ENCODE measurements around the gene CTBP2. TPM values are rescaled to one million over a fixed set of nuclear protein-coding genes. Genes with fewer than 3 reads are reported as not detected.
A peak's percentile ranks its signal among the peaks of the same experiment; 100 is the strongest.

The CTBP2 gene
- total RNA-seq, 1 experiment from 2014 or later = 77.8 TPM

DNA sequence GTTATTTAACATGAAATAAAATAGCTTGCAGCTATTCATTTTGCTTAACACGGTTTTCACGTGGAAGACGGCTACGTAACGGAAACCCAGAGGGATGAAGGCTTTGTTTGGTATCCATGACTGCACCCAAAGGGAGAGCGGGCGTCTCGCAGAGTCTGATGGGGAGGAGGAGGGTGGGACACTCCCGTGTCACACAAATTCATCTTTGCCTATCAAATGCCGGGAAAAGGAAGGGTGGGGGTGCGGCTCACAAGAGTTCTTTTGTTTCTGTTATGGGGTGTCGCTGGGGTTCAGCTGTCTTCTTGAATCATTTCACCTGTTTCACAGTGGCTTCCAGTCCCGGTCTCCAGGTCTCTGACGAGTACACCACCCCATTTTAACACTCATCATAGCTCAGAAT is 110.0 kb downstream of the CTBP2 start:
- Histone ChIP-seq H3K4me1 (ENCODE audit: insufficient read depth, low read length, poor library complexity, severe bottlenecking) (peaks cover 46% of the 10 kb centered on the region), H3K27ac (ENCODE audit: low read depth, low read length, poor library complexity, severe bottlenecking) (no peak overlapping the region), H3K4me3 (ENCODE audit: low read depth, low read length, poor library complexity, severe bottlenecking) (no peak overlapping the region), H3K27me3 (replicated peaks; ENCODE audit: insufficient read depth, low read depth, low read length, poor library complexity) (no peaks in the 10 kb centered on the region), H3K9me3 (ENCODE audit: low read depth, low read length, poor library complexity, severe bottlenecking) (no peaks in the 10 kb centered on the region), H3K36me3 (ENCODE audit: insufficient read depth, low read length, poor library complexity, severe bottlenecking) (no peaks in the 10 kb centered on the region)
- no peak for DNase-seq (ENCODE audit: low spot score)
- CTCF ChIA-PET = no interaction called here
- TF ChIP-seq CTCF (conservative IDR thresholded peaks at IDR 0.05; ENCODE audit: low read depth, low read length) (no peak), EZH2 (IDR thresholded peaks at IDR 0.05; ENCODE audit: borderline replicate concordance, low read depth, low read length, poor library complexity, severe bottlenecking) (no peak)
- POLR2A ChIA-PET (ENCODE audit: low non-redundant PET) = no interaction called here
- intact Hi-C loops (cut with micrococcal nuclease; ENCODE audit: unreplicated experiment) = loop anchor here (10.0 kb wide), 1 partner anchor 104 kb away; no protein-coding TSS in a partner anchor
- BruUV-seq (replicated peaks) = no TSS peak

DNA sequence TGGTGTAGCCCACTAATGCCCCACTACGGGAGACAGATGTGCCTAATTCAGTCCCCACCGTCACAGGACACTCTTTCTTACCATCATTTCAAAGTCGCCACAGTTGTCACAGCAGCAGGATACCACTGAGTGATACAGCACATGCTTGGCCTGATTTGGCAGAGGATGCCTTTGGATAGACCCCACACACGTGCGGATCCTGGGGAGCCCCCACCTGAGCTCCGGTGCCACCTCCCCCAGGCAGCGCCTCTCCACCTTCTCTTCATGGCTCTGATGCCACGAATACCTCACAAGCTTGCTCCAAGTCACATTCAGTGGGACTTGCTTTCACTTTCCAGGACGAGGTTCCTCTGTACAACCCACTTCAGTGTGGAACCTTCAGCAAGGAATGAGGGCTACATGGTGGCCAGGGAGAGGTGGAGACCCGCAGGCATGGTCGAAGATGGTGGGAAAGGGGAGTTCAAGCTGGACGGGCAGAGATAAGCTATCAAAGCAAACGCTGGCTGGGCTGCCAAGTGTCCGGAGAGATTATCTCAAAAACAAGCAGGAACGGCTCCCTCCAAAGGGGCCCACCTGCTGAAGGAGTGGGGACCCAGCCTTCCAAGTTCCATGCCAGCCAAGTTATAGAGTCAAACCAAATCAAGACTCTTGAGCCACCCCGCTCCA is 111.0 kb downstream of the CTBP2 start:
- Histone ChIP-seq H3K27ac (ENCODE audit: low read depth, low read length, poor library complexity, severe bottlenecking) (no peak overlapping the region), H3K36me3 (ENCODE audit: insufficient read depth, low read length, poor library complexity, severe bottlenecking) (no peaks in the 10 kb centered on the region)

GRCh38 chr10:125048094-125048864 is 112.1 kb downstream of the CTBP2 start:
- BruUV-seq (replicated peaks) = no TSS peak
- POLR2A ChIA-PET (ENCODE audit: low non-redundant PET) = no interaction called here
- CTCF ChIA-PET = interaction anchor here (0.6 to 1.6 kb wide), 10 partner anchors 9 to 963 kb away, joined by 3 to 15 read pairs (median 4); no protein-coding TSS in a partner anchor
- H3K4me1 ChIP-seq (ENCODE audit: insufficient read depth, low read length, poor library complexity, severe bottlenecking) = peaks cover 49% of the 10 kb centered on the region
- TF ChIP-seq CTCF (conservative IDR thresholded peaks at IDR 0.05; ENCODE audit: low read depth, low read length) = peak; percentile 92
- TF ChIP-seq EZH2 (IDR thresholded peaks at IDR 0.05; ENCODE audit: borderline replicate concordance, low read depth, low read length, poor library complexity, severe bottlenecking) = no peak
- H3K4me3 ChIP-seq (ENCODE audit: low read depth, low read length, poor library complexity, severe bottlenecking) = no peak overlapping the region
- DNase-seq (ENCODE audit: low spot score) = peak; percentile 84
- H3K36me3 ChIP-seq (ENCODE audit: insufficient read depth, low read length, poor library complexity, severe bottlenecking) = no peaks in the 10 kb centered on the region
- no peaks in the 10 kb centered on the region for H3K27me3 ChIP-seq (replicated peaks; ENCODE audit: insufficient read depth, low read depth, low read length, poor library complexity)
- no peaks in the 10 kb centered on the region for H3K9me3 ChIP-seq (ENCODE audit: low read depth, low read length, poor library complexity, severe bottlenecking)
- H3K27ac ChIP-seq (ENCODE audit: low read depth, low read length, poor library complexity, severe bottlenecking) = no peak overlapping the region
- intact Hi-C loops (cut with micrococcal nuclease; ENCODE audit: unreplicated experiment) = loop anchor here (5.0 to 10.0 kb wide), 2 partner anchors 294 to 657 kb away; no protein-coding TSS in a partner anchor

More for the DNA sequence above, 111.0 kb downstream of the CTBP2 start:
- no TSS peak for BruUV-seq (replicated peaks)
- DNase-seq (ENCODE audit: low spot score) = no peak
- no peak for TF ChIP-seq EZH2 (IDR thresholded peaks at IDR 0.05; ENCODE audit: borderline replicate concordance, low read depth, low read length, poor library complexity, severe bottlenecking)
- TF ChIP-seq CTCF (conservative IDR thresholded peaks at IDR 0.05; ENCODE audit: low read depth, low read length) = no peak
- ChIA-PET CTCF (no interaction called here), POLR2A (ENCODE audit: low non-redundant PET) (no interaction called here)
- no peaks in the 10 kb centered on the region for H3K27me3 ChIP-seq (replicated peaks; ENCODE audit: insufficient read depth, low read depth, low read length, poor library complexity)
- no peak overlapping the region for H3K4me3 ChIP-seq (ENCODE audit: low read depth, low read length, poor library complexity, severe bottlenecking)
- H3K9me3 ChIP-seq (ENCODE audit: low read depth, low read length, poor library complexity, severe bottlenecking) = no peaks in the 10 kb centered on the region
- intact Hi-C loops (cut with micrococcal nuclease; ENCODE audit: unreplicated experiment) = loop anchor here (5.0 to 10.0 kb wide), 2 partner anchors 293 to 655 kb away; no protein-coding TSS in a partner anchor
- H3K4me1 ChIP-seq (ENCODE audit: insufficient read depth, low read length, poor library complexity, severe bottlenecking) = peaks cover 46% of the 10 kb centered on the region
